ENCODE data around the gene HP. TPM values are rescaled to one million over a fixed set of nuclear protein-coding genes. Genes with fewer than 3 reads are reported as not detected.

The HP gene
- total RNA-seq, 1 donor from 2014 or later, result not detected

DNA sequence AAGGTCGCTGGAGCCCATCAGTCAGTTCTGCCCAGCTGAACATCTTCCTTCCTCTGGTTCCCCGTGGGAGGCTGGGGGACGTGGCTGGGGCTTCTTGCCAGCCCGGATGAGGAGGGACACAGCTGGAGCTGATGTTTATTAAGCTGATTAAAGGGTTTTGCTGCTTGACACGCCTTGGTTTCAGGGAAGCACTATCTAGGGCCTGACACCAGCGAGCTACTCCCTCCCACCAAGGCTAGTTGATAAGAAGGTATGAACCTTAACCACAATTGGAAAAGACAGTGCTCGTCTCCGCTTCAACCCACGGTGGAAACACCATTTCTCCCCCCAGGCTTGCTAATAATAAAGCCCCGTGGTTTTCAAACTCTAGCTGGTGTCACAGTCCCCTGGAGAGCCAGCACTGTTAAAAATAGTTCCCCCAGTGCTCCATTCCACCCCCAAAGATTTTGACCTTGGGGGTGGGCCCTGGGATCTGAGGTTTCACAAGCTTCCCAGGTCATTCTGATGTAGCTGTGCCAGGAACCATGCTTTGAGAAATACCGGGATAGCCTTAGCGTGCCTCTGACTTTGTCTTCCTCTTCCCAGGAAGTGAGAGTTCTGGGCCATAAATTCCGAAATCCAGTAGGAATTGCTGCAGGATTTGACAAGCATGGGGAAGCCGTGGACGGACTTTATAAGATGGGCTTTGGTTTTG is 40.3 kb upstream of the HP start:
- no peak for DNase-seq (ENCODE audit: low read depth)
- no peak overlapping the region for H3K4me3 ChIP-seq (ENCODE audit: low read depth, low read length)
- no peaks in the 10 kb centered on the region for H3K27me3 ChIP-seq (ENCODE audit: control insufficient read depth, insufficient read depth, low read length)
- no peaks in the 10 kb centered on the region for H3K36me3 ChIP-seq (ENCODE audit: control insufficient read depth, insufficient read depth, low read length)
- TF ChIP-seq CTCF (IDR thresholded peaks at IDR 0.05; ENCODE audit: insufficient read depth, low read length, poor library complexity, severe bottlenecking), result no peak

DNA sequence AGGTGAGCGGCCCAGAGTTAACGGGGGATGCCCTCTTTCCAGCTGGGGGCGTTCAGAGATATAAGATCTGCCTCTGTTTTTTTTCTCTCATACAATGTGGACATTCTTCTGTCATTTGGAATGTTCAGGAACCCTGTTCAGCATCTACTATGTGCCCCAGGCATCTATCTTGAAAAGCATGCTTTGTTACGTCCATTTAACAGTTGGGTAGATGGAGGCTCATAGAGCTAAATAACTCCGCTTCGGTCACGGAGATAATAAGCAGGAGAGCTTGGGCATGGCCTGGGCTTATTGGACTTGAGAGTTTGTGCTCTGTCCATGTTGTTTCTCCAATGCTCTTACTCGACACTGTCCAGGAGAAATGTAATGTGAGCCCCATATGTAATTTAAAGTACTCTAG is 39.6 kb upstream of the HP start:
- Histone ChIP-seq H3K4me3 (ENCODE audit: low read depth, low read length) (no peak overlapping the region), H3K27me3 (ENCODE audit: control insufficient read depth, insufficient read depth, low read length) (no peaks in the 10 kb centered on the region), H3K36me3 (ENCODE audit: control insufficient read depth, insufficient read depth, low read length) (no peaks in the 10 kb centered on the region)
- no peak for DNase-seq (ENCODE audit: low read depth)
- TF ChIP-seq CTCF (IDR thresholded peaks at IDR 0.05; ENCODE audit: insufficient read depth, low read length, poor library complexity, severe bottlenecking), result no peak

DNA sequence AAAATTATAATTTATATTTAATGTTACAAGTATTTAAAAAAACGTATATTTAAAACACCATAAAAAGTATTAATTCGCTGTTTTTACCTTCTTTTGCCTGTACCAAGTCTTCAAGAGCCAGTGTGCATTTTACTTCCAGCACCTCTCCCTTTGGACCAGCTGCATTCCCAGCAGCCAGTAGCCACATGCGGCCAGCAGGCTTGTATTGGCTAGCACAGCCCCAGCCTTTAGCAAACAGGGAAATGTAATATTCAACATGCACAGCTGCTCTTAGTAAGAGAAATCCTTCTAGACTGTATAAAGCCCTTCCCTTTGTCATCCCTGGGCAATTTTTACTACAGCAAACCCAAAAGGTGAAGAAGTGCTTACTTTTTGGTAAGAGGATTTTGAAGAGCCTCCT is 39.2 kb upstream of the HP start:
- Histone ChIP-seq H3K27me3 (ENCODE audit: control insufficient read depth, insufficient read depth, low read length) (no peaks in the 10 kb centered on the region), H3K36me3 (ENCODE audit: control insufficient read depth, insufficient read depth, low read length) (no peaks in the 10 kb centered on the region), H3K4me3 (ENCODE audit: low read depth, low read length) (no peak overlapping the region)
- no peak for TF ChIP-seq CTCF (IDR thresholded peaks at IDR 0.05; ENCODE audit: insufficient read depth, low read length, poor library complexity, severe bottlenecking)
- DNase-seq (ENCODE audit: low read depth), result no peak

DNA sequence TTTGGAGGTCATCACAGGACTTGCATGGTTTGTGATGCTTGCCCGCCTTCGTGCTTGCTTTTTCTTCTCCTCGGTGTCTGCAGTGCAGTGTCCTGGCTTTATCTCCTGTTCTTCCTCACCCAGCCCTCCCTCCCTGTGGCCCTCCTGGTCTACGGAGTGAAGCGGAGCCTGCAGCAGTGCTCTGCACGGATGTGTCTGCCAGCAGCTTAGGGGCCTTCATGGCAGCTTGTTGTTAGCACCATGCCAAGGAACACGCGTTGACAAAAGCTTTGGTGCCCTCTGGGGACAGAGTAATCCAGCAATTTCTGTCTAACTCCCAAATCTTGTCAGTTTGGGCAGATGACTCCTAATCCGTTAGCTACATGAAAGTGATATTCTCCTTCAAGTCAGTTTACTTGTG is 35.8 kb upstream of the HP start:
- no peaks in the 10 kb centered on the region for H3K36me3 ChIP-seq (ENCODE audit: control insufficient read depth, insufficient read depth, low read length)
- no peaks in the 10 kb centered on the region for H3K27me3 ChIP-seq (ENCODE audit: control insufficient read depth, insufficient read depth, low read length)
- no peak for DNase-seq (ENCODE audit: low read depth)
- no peak overlapping the region for H3K4me3 ChIP-seq (ENCODE audit: low read depth, low read length)
- TF ChIP-seq CTCF (IDR thresholded peaks at IDR 0.05; ENCODE audit: insufficient read depth, low read length, poor library complexity, severe bottlenecking), result no peak

GRCh38 chr16:72021043-72021442 is 33.3 kb upstream of the HP start:
- peak; percentile 32 for TF ChIP-seq CTCF (IDR thresholded peaks at IDR 0.05; ENCODE audit: insufficient read depth, low read length, poor library complexity, severe bottlenecking)

GRCh38 chr16:72022127-72022526 is 32.2 kb upstream of the HP start:
- no peak for TF ChIP-seq CTCF (IDR thresholded peaks at IDR 0.05; ENCODE audit: insufficient read depth, low read length, poor library complexity, severe bottlenecking)
- Histone ChIP-seq H3K27me3 (ENCODE audit: control insufficient read depth, insufficient read depth, low read length) (no peaks in the 10 kb centered on the region), H3K36me3 (ENCODE audit: control insufficient read depth, insufficient read depth, low read length) (no peaks in the 10 kb centered on the region), H3K4me3 (ENCODE audit: low read depth, low read length) (no peak overlapping the region)
- DNase-seq (ENCODE audit: low read depth), result no peak

More at GRCh38 chr16:72021043-72021442, 33.3 kb upstream of the HP start:
- DNase-seq (ENCODE audit: low read depth), result no peak
- Histone ChIP-seq H3K27me3 (ENCODE audit: control insufficient read depth, insufficient read depth, low read length) (no peaks in the 10 kb centered on the region), H3K36me3 (ENCODE audit: control insufficient read depth, insufficient read depth, low read length) (no peaks in the 10 kb centered on the region), H3K4me3 (ENCODE audit: low read depth, low read length) (no peak overlapping the region)

Data from kidney epithelial cell (primary cell).